ENCODE results near the gene OR2T35.
"Not testable (repeated sequence)": the region's sequence is repeated elsewhere in the genome, so short reads cannot be mapped to it uniquely, and the experiment has no call there.

Gene OR2T35

DNA sequence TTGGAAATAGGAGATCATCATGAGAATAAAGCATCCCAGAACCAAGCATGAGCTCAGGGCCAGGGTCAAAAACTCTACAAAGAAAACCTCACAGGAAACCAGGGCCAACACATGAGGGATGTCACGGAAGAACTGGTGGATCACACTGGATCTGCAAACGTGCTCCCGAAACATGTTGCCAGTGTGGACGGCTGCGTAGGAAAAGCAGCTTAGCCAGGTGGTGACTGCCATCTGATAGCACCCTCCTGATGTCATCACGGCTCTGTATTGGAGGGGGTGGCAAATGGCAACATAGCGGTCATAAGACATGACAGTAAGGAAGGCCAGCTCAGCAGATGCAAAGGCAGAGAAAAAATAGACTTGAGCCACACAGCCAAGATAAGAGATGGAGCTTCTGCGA is 36.6 kb upstream of the OR2T35 start (continued):
- TF ChIP-seq, protein P1, sequence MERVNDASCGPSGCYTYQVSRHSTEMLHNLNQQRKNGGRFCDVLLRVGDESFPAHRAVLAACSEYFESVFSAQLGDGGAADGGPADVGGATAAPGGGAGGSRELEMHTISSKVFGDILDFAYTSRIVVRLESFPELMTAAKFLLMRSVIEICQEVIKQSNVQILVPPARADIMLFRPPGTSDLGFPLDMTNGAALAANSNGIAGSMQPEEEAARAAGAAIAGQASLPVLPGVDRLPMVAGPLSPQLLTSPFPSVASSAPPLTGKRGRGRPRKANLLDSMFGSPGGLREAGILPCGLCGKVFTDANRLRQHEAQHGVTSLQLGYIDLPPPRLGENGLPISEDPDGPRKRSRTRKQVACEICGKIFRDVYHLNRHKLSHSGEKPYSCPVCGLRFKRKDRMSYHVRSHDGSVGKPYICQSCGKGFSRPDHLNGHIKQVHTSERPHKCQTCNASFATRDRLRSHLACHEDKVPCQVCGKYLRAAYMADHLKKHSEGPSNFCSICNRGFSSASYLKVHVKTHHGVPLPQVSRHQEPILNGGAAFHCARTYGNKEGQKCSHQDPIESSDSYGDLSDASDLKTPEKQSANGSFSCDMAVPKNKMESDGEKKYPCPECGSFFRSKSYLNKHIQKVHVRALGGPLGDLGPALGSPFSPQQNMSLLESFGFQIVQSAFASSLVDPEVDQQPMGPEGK (tag by site-specific recombination; IDR thresholded peaks at IDR 0.05) = no peak
- TF ChIP-seq, protein P2, sequence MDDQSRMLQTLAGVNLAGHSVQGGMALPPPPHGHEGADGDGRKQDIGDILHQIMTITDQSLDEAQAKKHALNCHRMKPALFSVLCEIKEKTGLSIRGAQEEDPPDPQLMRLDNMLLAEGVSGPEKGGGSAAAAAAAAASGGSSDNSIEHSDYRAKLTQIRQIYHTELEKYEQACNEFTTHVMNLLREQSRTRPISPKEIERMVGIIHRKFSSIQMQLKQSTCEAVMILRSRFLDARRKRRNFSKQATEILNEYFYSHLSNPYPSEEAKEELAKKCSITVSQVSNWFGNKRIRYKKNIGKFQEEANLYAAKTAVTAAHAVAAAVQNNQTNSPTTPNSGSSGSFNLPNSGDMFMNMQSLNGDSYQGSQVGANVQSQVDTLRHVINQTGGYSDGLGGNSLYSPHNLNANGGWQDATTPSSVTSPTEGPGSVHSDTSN (CRISPR knock-in tag; IDR thresholded peaks at IDR 0.05) = no peak
- TF ChIP-seq ZNF747 (tag by site-specific recombination; IDR thresholded peaks at IDR 0.05) (no peak), ZNF16 (tag by site-specific recombination; IDR thresholded peaks at IDR 0.05; ENCODE audit: low read depth) (no peak)
- TF ChIP-seq, protein P3, sequence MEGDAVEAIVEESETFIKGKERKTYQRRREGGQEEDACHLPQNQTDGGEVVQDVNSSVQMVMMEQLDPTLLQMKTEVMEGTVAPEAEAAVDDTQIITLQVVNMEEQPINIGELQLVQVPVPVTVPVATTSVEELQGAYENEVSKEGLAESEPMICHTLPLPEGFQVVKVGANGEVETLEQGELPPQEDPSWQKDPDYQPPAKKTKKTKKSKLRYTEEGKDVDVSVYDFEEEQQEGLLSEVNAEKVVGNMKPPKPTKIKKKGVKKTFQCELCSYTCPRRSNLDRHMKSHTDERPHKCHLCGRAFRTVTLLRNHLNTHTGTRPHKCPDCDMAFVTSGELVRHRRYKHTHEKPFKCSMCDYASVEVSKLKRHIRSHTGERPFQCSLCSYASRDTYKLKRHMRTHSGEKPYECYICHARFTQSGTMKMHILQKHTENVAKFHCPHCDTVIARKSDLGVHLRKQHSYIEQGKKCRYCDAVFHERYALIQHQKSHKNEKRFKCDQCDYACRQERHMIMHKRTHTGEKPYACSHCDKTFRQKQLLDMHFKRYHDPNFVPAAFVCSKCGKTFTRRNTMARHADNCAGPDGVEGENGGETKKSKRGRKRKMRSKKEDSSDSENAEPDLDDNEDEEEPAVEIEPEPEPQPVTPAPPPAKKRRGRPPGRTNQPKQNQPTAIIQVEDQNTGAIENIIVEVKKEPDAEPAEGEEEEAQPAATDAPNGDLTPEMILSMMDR (tag by site-specific recombination; IDR thresholded peaks at IDR 0.05) = no peak
- TF ChIP-seq, protein P4, sequence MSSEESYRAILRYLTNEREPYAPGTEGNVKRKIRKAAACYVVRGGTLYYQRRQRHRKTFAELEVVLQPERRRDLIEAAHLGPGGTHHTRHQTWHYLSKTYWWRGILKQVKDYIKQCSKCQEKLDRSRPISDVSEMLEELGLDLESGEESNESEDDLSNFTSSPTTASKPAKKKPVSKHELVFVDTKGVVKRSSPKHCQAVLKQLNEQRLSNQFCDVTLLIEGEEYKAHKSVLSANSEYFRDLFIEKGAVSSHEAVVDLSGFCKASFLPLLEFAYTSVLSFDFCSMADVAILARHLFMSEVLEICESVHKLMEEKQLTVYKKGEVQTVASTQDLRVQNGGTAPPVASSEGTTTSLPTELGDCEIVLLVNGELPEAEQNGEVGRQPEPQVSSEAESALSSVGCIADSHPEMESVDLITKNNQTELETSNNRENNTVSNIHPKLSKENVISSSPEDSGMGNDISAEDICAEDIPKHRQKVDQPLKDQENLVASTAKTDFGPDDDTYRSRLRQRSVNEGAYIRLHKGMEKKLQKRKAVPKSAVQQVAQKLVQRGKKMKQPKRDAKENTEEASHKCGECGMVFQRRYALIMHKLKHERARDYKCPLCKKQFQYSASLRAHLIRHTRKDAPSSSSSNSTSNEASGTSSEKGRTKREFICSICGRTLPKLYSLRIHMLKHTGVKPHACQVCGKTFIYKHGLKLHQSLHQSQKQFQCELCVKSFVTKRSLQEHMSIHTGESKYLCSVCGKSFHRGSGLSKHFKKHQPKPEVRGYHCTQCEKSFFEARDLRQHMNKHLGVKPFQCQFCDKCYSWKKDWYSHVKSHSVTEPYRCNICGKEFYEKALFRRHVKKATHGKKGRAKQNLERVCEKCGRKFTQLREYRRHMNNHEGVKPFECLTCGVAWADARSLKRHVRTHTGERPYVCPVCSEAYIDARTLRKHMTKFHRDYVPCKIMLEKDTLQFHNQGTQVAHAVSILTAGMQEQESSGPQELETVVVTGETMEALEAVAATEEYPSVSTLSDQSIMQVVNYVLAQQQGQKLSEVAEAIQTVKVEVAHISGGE (tag by site-specific recombination; conservative IDR thresholded peaks at IDR 0.05; ENCODE audit: low read depth) = no peak

DNA sequence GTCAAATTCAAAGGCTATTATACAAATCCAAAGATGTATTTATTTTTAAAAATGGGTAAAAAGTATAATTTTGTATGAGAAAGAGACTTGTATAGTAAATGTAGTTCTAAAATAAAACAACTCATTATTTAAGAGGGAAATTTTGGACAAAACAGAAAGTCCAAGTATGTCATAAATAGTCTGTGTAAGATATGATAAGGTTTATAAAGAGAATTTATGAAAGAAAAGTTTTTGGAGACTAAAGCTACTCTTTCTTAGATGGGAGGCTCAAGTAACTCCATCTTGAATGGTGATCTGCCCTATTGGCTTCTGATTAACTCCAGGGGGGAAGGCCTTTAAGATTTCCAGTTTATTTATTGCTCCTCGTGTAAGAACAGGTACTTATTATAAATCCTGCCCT is 24.9 kb upstream of the OR2T35 start:
- H3K36me3 ChIP-seq (ENCODE audit: control insufficient read depth in 2 of 2, insufficient read depth in 1 of 2, low read length in 2 of 2) = no peaks in the 10 kb centered on the region
- H3K9me3 ChIP-seq (ENCODE audit: control insufficient read depth, insufficient read depth, low read depth, low read length) = no peaks in the 10 kb centered on the region
- H3K4me1 ChIP-seq (ENCODE audit: control insufficient read depth, insufficient read depth, low read length) = no peaks in the 10 kb centered on the region
- ChIA-PET POLR2A (no interaction called here), CTCF (no interaction called here)
- TF ChIP-seq SETDB1 (IDR thresholded peaks at IDR 0.05; ENCODE audit: insufficient read length, low read length) (peak; percentile 95), ZNF776 (tag by site-specific recombination; IDR thresholded peaks at IDR 0.05; ENCODE audit: borderline replicate concordance) (no peak)
- H3K27ac ChIP-seq (ENCODE audit: extremely low read depth, low read depth, low read length) = no peak overlapping the region
- no peak overlapping the region for H3K4me3 ChIP-seq (ENCODE audit: low read depth, low read length)

DNA sequence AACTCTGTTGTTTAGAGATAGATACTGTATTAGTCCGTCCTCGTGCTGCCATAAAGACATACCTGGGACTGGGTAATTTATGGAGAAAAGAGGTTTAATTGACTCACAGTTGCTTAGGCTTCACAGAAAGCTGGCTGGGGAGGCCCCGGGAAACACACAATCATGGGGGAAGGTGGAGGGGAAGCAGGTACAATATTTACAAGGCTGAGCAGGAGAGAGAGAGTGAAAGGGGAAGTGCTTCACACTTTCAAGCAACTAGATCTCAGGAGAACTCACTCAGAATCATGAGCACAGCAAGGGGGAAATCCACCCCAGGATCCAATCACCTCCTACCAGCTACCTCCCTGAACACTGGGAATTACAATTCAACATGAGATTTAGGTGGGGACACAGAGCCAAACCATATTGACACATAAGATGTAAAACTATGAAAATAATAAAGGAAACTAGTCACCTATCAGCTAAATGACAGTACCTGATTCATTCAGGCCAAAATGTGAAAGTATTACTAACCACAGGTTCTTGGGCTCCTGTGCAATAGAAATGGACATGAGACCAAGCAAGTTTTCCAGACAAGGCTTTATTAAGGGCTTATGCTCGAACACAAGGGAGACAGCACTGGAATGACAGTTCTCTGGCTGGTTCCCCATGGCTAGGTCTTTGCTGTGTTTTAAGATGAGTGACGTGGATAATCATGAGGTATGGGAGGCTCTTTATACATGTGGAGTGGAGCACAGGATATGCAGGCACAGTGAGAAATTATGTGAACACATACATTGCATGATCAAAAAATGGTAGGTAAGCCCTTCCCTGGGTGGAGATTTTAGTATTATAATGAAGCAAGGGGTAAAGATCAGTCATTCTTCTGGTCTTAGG is 18.6 kb upstream of the OR2T35 start:
- H3K4me3 ChIP-seq (ENCODE audit: low read depth, low read length); POLR2A ChIA-PET; H3K4me1 ChIP-seq (ENCODE audit: control insufficient read depth, insufficient read depth, low read length); H3K27ac ChIP-seq (ENCODE audit: extremely low read depth, low read depth, low read length); H3K36me3 ChIP-seq (ENCODE audit: control insufficient read depth in 2 of 2, insufficient read depth in 1 of 2, low read length in 2 of 2); H3K9me3 ChIP-seq (ENCODE audit: control insufficient read depth, insufficient read depth, low read depth, low read length); CTCF ChIA-PET: not testable (repeated sequence)

DNA sequence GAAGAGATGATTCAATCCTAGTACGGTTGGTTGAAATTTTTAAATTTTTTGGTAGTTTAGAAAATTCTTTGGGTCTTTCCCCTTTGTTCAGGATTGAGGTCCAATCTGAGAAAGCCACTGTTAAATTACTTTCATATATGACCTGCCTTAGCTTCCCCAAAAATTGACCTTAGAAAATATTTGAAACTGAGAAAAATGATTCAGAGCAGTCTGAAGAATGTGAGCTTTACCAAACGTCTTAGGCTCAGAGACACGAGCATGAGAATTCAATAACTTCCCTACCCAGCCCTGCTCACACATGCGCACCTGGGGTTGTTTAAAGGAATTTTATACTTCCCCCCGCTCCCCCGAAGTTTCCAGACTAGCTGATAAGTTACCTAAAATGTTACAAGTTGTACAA is 11.7 kb upstream of the OR2T35 start:
- CTCF ChIA-PET; H3K27ac ChIP-seq (ENCODE audit: extremely low read depth, low read depth, low read length); H3K4me1 ChIP-seq (ENCODE audit: control insufficient read depth, insufficient read depth, low read length); POLR2A ChIA-PET; H3K36me3 ChIP-seq (ENCODE audit: control insufficient read depth in 2 of 2, insufficient read depth in 1 of 2, low read length in 2 of 2); H3K9me3 ChIP-seq (ENCODE audit: control insufficient read depth, insufficient read depth, low read depth, low read length); H3K4me3 ChIP-seq (ENCODE audit: low read depth, low read length): not testable (repeated sequence)

DNA sequence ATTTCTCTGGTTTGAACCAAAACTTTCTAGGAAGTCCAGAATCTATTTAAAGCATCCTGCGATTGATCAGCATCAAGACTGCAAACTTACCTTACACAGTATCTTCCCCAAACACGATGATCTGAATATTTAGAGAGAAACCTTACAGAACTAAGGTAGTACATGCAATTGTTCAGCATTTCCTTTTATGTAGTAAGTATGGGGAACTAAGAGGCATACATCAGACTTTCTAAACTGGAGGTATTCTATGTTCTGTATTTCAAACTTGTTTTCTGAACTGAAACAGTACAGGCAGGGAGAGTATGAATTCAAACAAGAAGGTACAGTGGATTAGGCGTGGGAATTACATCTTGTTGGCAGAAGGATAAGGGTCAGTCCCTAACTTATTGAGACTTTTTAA is 10.3 kb upstream of the OR2T35 start, which contains the start of gene OR2T27:
TSS of gene OR2T27 (minus strand) at position 175 of the 400 bp plus-strand sequence. CDS start 4,644 bp downstream, outside the sequence.
- H3K4me1 ChIP-seq (ENCODE audit: control insufficient read depth, insufficient read depth, low read length); CTCF ChIA-PET; H3K27ac ChIP-seq (ENCODE audit: extremely low read depth, low read depth, low read length); H3K36me3 ChIP-seq (ENCODE audit: control insufficient read depth in 2 of 2, insufficient read depth in 1 of 2, low read length in 2 of 2); POLR2A ChIA-PET; H3K4me3 ChIP-seq (ENCODE audit: low read depth, low read length); H3K9me3 ChIP-seq (ENCODE audit: control insufficient read depth, insufficient read depth, low read depth, low read length): not testable (repeated sequence)

DNA sequence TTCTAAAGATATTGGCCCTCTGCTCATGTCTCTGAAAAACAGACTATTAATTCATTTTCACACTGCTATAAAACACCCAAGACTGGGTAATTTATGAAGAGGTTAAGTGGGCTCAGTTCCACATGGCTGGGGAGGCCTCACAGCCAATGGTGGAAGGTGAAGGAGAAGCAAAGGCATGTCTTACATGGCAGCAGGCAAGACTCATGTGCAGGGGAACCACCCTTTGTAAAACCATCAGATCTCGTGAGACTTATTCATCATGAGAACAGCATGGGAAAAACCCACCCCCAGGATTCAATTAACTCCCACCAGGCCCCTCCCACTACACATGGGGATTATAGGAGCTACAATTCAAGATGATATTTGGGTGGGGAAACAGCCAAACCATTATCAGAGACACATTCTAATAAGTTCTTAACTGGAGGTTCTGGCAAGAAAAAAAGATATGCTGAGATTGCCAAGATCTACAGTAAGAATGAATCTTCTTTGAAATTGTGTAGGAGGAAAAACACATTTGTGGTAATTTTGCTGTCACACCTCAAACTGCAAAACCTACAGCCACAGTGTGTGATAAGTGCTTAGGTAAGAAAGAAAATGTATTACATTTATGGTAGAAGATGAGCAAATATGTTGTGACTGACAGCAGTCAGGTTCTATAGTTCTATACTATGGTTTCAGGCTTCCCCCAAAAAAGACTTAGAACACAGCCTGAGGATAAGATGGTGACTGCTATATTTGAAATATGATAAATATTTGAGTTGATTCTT is 3.9 kb upstream of the OR2T35 start:
- H3K27ac ChIP-seq (ENCODE audit: extremely low read depth, low read depth, low read length); H3K4me3 ChIP-seq (ENCODE audit: low read depth, low read length); H3K4me1 ChIP-seq (ENCODE audit: control insufficient read depth, insufficient read depth, low read length); H3K36me3 ChIP-seq (ENCODE audit: control insufficient read depth in 2 of 2, insufficient read depth in 1 of 2, low read length in 2 of 2); CTCF ChIA-PET; H3K9me3 ChIP-seq (ENCODE audit: control insufficient read depth, insufficient read depth, low read depth, low read length); POLR2A ChIA-PET: not testable (repeated sequence)

Data from HEK293 (cell line).